Measurements from ENCODE around the gene GPR107.
A peak's percentile ranks its signal among the peaks of the same experiment; 100 is the strongest.

Gene GPR107

GRCh38 chr9:130167927-130168326 lies 114.2 kb downstream of the GPR107 start:
- DNase-seq, result no peak

GRCh38 chr9:130171226-130172148 lies 117.8 kb downstream of the GPR107 start:
- DNase-seq, result no peak

GRCh38 chr9:130172161-130172857 lies 118.6 kb downstream of the GPR107 start, which contains the start of gene NCS1:
Gene NCS1 (plus strand): TSS chr9:130172404. CDS start chr9:130172664, 260 bp downstream.
- peak in 2 of 5 donors; percentile 7 to 23 for DNase-seq

- DNase-seq, result peak in 1 of 5 donors; percentile 23
These were observed 119.4 kb downstream of the GPR107 start for GRCh38 chr9:130172858-130173665.

GRCh38 chr9:130173666-130173983 lies 119.9 kb downstream of the GPR107 start:
- no peak for DNase-seq

GRCh38 chr9:130174025-130174424 lies 120.3 kb downstream of the GPR107 start:
- DNase-seq, result no peak

- DNase-seq, result no peak
These were observed 121.2 kb downstream of the GPR107 start for GRCh38 chr9:130174920-130175321.

GRCh38 chr9:130175355-130175754 lies 121.6 kb downstream of the GPR107 start:
- no peak for DNase-seq

GRCh38 chr9:130176760-130177159 lies 123.1 kb downstream of the GPR107 start:
- no peak for DNase-seq

- DNase-seq, result no peak
These were observed 124.4 kb downstream of the GPR107 start for GRCh38 chr9:130177898-130178805.

GRCh38 chr9:130179331-130179907 lies 125.7 kb downstream of the GPR107 start:
- no peak for DNase-seq

GRCh38 chr9:130180516-130180915 lies 126.8 kb downstream of the GPR107 start:
- no peak for DNase-seq

GRCh38 chr9:130181678-130182380 lies 128.1 kb downstream of the GPR107 start:
- DNase-seq, result no peak

- DNase-seq, result no peak
These were observed 128.7 kb downstream of the GPR107 start for GRCh38 chr9:130182381-130182909.

- DNase-seq, result no peak
These were observed 129.5 kb downstream of the GPR107 start for GRCh38 chr9:130183133-130183762.

- no peak for DNase-seq
These were observed 131.3 kb downstream of the GPR107 start for GRCh38 chr9:130185017-130185416.

- no peak for DNase-seq
These were observed 131.9 kb downstream of the GPR107 start for GRCh38 chr9:130185490-130186031.

GRCh38 chr9:130186051-130186450 lies 132.3 kb downstream of the GPR107 start:
- no peak for DNase-seq

GRCh38 chr9:130186839-130187522 lies 133.3 kb downstream of the GPR107 start:
- no peak for DNase-seq

All from T-helper 1 cell (primary cell).